NCI-H2107 treated with DMSO at 0.1 percent for 48 hours (cell line): ENCODE measurements around the gene COPS4.
"Not testable (repeated sequence)": the region's sequence is repeated elsewhere in the genome, so short reads cannot be mapped to it uniquely, and the experiment has no call there.

Experiments
- DNase-seq: peaks from one replicate; lab custom pipeline; 2025; ENCODE audit not compliant: unreplicated experiment; lab: John Stamatoyannopoulos, UW

The COPS4 gene

GRCh38 chr4:83083925-83084475, 49.0 kb downstream of the COPS4 start:
- no peak for DNase-seq

- not testable (repeated sequence) for DNase-seq
Measured at GRCh38 chr4:83084956-83085355, 50.0 kb downstream of the COPS4 start.

- no peak for DNase-seq
Measured at GRCh38 chr4:83089410-83090157, 54.6 kb downstream of the COPS4 start.

- DNase-seq, result no peak
Measured at GRCh38 chr4:83093060-83093640, 58.2 kb downstream of the COPS4 start.

- no peak for DNase-seq
Measured at GRCh38 chr4:83096397-83096796, 61.4 kb downstream of the COPS4 start.

GRCh38 chr4:83104991-83105390, 70.0 kb downstream of the COPS4 start:
- no peak for DNase-seq

- no peak for DNase-seq
Measured at GRCh38 chr4:83107631-83108030, 72.6 kb downstream of the COPS4 start.

- no peak for DNase-seq
Measured at GRCh38 chr4:83108101-83108861, 73.3 kb downstream of the COPS4 start.

- no peak for DNase-seq
Measured at GRCh38 chr4:83109480-83110222, 74.7 kb downstream of the COPS4 start.

GRCh38 chr4:83110223-83110945, 75.4 kb downstream of the COPS4 start:
- DNase-seq, result peak; percentile 76

- no peak for DNase-seq
Measured at GRCh38 chr4:83110970-83111750, 76.2 kb downstream of the COPS4 start.

GRCh38 chr4:83111751-83112141, 76.8 kb downstream of the COPS4 start:
- DNase-seq, result not testable (repeated sequence)

GRCh38 chr4:83112231-83112630, 77.2 kb downstream of the COPS4 start:
- DNase-seq, result no peak

- DNase-seq, result no peak
Measured at GRCh38 chr4:83112678-83113428, 77.9 kb downstream of the COPS4 start.

GRCh38 chr4:83113429-83113786, 78.4 kb downstream of the COPS4 start:
- DNase-seq, result no peak

- DNase-seq, result no peak
Measured at GRCh38 chr4:83114576-83114975, 79.6 kb downstream of the COPS4 start, which contains the start of gene PLAC8. Gene PLAC8 (minus strand): TSS chr4:83114729. CDS start chr4:83107921, 6,808 bp downstream.

- no peak for DNase-seq
Measured at GRCh38 chr4:83115000-83115399, 80.0 kb downstream of the COPS4 start.

- no peak for DNase-seq
Measured at GRCh38 chr4:83115656-83116285, 80.8 kb downstream of the COPS4 start.
